ENCODE results near the gene ALG14.
"Not testable (repeated sequence)": the region's sequence is repeated elsewhere in the genome, so short reads cannot be mapped to it uniquely, and the experiment has no call there.

The ALG14 gene

GRCh38 chr1:95047624-95048023 lies 25.1 kb downstream of the ALG14 start:
- DNase-seq (ENCODE audit: low read depth, low spot score); H3K27ac ChIP-seq: not testable (repeated sequence)

- DNase-seq (ENCODE audit: low read depth, low spot score), result no peak
- no peak overlapping the region for H3K27ac ChIP-seq
Observed at GRCh38 chr1:95046359-95046758, 26.4 kb downstream of the ALG14 start.

GRCh38 chr1:95043141-95043980 lies 29.4 kb downstream of the ALG14 start:
- no peak overlapping the region for H3K27ac ChIP-seq
- DNase-seq (ENCODE audit: low read depth, low spot score), result peak; percentile 29

GRCh38 chr1:95042286-95042685 lies 30.5 kb downstream of the ALG14 start:
- DNase-seq (ENCODE audit: low read depth, low spot score), result no peak
- H3K27ac ChIP-seq, result no peak overlapping the region

GRCh38 chr1:95041491-95042165 lies 31.1 kb downstream of the ALG14 start:
- peak; percentile 37 for DNase-seq (ENCODE audit: low read depth, low spot score)
- peak overlapping the region; percentile 88 for H3K27ac ChIP-seq

GRCh38 chr1:95040032-95040525 lies 32.7 kb downstream of the ALG14 start:
- DNase-seq (ENCODE audit: low read depth, low spot score), result peak; percentile 27
- peak overlapping the region; percentile 88 for H3K27ac ChIP-seq

- peak; percentile 52 for DNase-seq (ENCODE audit: low read depth, low spot score)
- peak overlapping the region; percentile 88 for H3K27ac ChIP-seq
Observed at GRCh38 chr1:95039360-95040031, 33.3 kb downstream of the ALG14 start.

GRCh38 chr1:95035536-95035935 lies 37.2 kb downstream of the ALG14 start:
- peak; percentile 33 for DNase-seq (ENCODE audit: low read depth, low spot score)
- H3K27ac ChIP-seq, result peak overlapping the region; percentile 38

- no peak for DNase-seq (ENCODE audit: low read depth, low spot score)
- no peak overlapping the region for H3K27ac ChIP-seq
Observed at GRCh38 chr1:95034506-95034905, 38.2 kb downstream of the ALG14 start.

GRCh38 chr1:95033843-95034242 lies 38.9 kb downstream of the ALG14 start:
- no peak for DNase-seq (ENCODE audit: low read depth, low spot score)
- H3K27ac ChIP-seq, result no peak overlapping the region

GRCh38 chr1:95029532-95029931 lies 43.2 kb downstream of the ALG14 start:
- DNase-seq (ENCODE audit: low read depth, low spot score), result no peak

GRCh38 chr1:95028954-95029353 lies 43.8 kb downstream of the ALG14 start:
- no peak overlapping the region for H3K27ac ChIP-seq
- no peak for DNase-seq (ENCODE audit: low read depth, low spot score)

More at GRCh38 chr1:95029532-95029931, 43.2 kb downstream of the ALG14 start:
- no peak overlapping the region for H3K27ac ChIP-seq

- no peak for DNase-seq (ENCODE audit: low read depth, low spot score)
- no peak overlapping the region for H3K27ac ChIP-seq
Observed at GRCh38 chr1:95027046-95027445, 45.7 kb downstream of the ALG14 start.

GRCh38 chr1:95023399-95024043 lies 49.2 kb downstream of the ALG14 start:
- DNase-seq (ENCODE audit: low read depth, low spot score), result no peak
- H3K27ac ChIP-seq, result peak overlapping the region; percentile 8

- no peak for DNase-seq (ENCODE audit: low read depth, low spot score)
- H3K27ac ChIP-seq, result no peak overlapping the region
Observed at GRCh38 chr1:95022644-95022926, 50.2 kb downstream of the ALG14 start.

GRCh38 chr1:95021805-95022643 lies 50.7 kb downstream of the ALG14 start:
- no peak overlapping the region for H3K27ac ChIP-seq
- DNase-seq (ENCODE audit: low read depth, low spot score), result no peak

- no peak for DNase-seq (ENCODE audit: low read depth, low spot score)
- no peak overlapping the region for H3K27ac ChIP-seq
Observed at GRCh38 chr1:95021119-95021518, 51.6 kb downstream of the ALG14 start.

GRCh38 chr1:95019466-95019865 lies 53.3 kb downstream of the ALG14 start:
- H3K27ac ChIP-seq; DNase-seq (ENCODE audit: low read depth, low spot score): not testable (repeated sequence)

- no peak overlapping the region for H3K27ac ChIP-seq
- no peak for DNase-seq (ENCODE audit: low read depth, low spot score)
Observed at GRCh38 chr1:95018602-95019369, 54.0 kb downstream of the ALG14 start.
